IPS-11a (cell line): Measurements from ENCODE around the gene ITGAE.
"Not testable (repeated sequence)": the region's sequence is repeated elsewhere in the genome, so short reads cannot be mapped to it uniquely, and the experiment has no call there.

Experiments
- H3K4me3 ChIP-seq: one replicate; pipeline ENCODE4 v1.5.1; 2013; ENCODE audit warnings: low read depth, low read length, control low read depth

The ITGAE gene

GRCh38 chr17:3796110-3796821, 4.7 kb downstream of the ITGAE start:
- H3K4me3 ChIP-seq, result no peak overlapping the region

GRCh38 chr17:3795390-3796102, 5.4 kb downstream of the ITGAE start:
- H3K4me3 ChIP-seq, result no peak overlapping the region

- H3K4me3 ChIP-seq, result no peak overlapping the region
Measured at GRCh38 chr17:3794557-3795389, 6.2 kb downstream of the ITGAE start.

- H3K4me3 ChIP-seq, result not testable (repeated sequence)
Measured at GRCh38 chr17:3794152-3794551, 6.8 kb downstream of the ITGAE start.

GRCh38 chr17:3793258-3793657, 7.7 kb downstream of the ITGAE start:
- H3K4me3 ChIP-seq, result not testable (repeated sequence)

GRCh38 chr17:3792481-3792880, 8.5 kb downstream of the ITGAE start:
- no peak overlapping the region for H3K4me3 ChIP-seq

- no peak overlapping the region for H3K4me3 ChIP-seq
Measured at GRCh38 chr17:3788200-3788599, 12.8 kb downstream of the ITGAE start.

- not testable (repeated sequence) for H3K4me3 ChIP-seq
Measured at GRCh38 chr17:3785323-3785722, 15.7 kb downstream of the ITGAE start.

- no peak overlapping the region for H3K4me3 ChIP-seq
Measured at GRCh38 chr17:3782751-3783150, 18.2 kb downstream of the ITGAE start.

- no peak overlapping the region for H3K4me3 ChIP-seq
Measured at GRCh38 chr17:3780986-3781385, 20.0 kb downstream of the ITGAE start.

GRCh38 chr17:3777366-3778120, 23.4 kb downstream of the ITGAE start:
- H3K4me3 ChIP-seq, result no peak overlapping the region

GRCh38 chr17:3773966-3774365, 27.0 kb downstream of the ITGAE start:
- no peak overlapping the region for H3K4me3 ChIP-seq

GRCh38 chr17:3773511-3773910, 27.5 kb downstream of the ITGAE start:
- H3K4me3 ChIP-seq, result no peak overlapping the region

- H3K4me3 ChIP-seq, result no peak overlapping the region
Measured at GRCh38 chr17:3772764-3773163, 28.2 kb downstream of the ITGAE start.

- no peak overlapping the region for H3K4me3 ChIP-seq
Measured at GRCh38 chr17:3771140-3771539, 29.8 kb downstream of the ITGAE start.

GRCh38 chr17:3770466-3770865, 30.5 kb downstream of the ITGAE start:
- H3K4me3 ChIP-seq, result no peak overlapping the region

GRCh38 chr17:3768769-3769168, 32.2 kb downstream of the ITGAE start:
- H3K4me3 ChIP-seq, result no peak overlapping the region

GRCh38 chr17:3768341-3768740, 32.6 kb downstream of the ITGAE start:
- H3K4me3 ChIP-seq, result no peak overlapping the region

- no peak overlapping the region for H3K4me3 ChIP-seq
Measured at GRCh38 chr17:3766779-3767178, 34.2 kb downstream of the ITGAE start.

GRCh38 chr17:3765981-3766380, 35.0 kb downstream of the ITGAE start:
- no peak overlapping the region for H3K4me3 ChIP-seq

GRCh38 chr17:3763777-3764170, 37.2 kb downstream of the ITGAE start:
- no peak overlapping the region for H3K4me3 ChIP-seq
